H1 (cell line): ENCODE results near the gene AKR1B1. TPM values are rescaled to one million over a fixed set of nuclear protein-coding genes. Genes with fewer than 3 reads are reported as not detected.

ENCODE experiments used
- CTCF ChIA-PET: fragments of 300-600 bp; sonication (Branson Sonifier 250); formaldehyde crosslinking; loops from one replicate; lab custom pipeline; 2021; ENCODE audit not compliant: partially characterized antibody; lab: Charles Lee
- POLR2A ChIA-PET: fragments of 300-600 bp; sonication (Branson Sonifier 250); formaldehyde crosslinking; loops from one replicate; lab custom pipeline; 2021; ENCODE audit warnings: inconsistent platforms; ENCODE audit not compliant: partially characterized antibody; lab: Charles Lee
- DNase-seq, 2 experiments: peaks; one replicate each; pipeline versions ENCODE4 v3.0.0 to v3.0.0-alpha.2; 2010 to 2022; ENCODE audit warnings: low spot score in 2 of 2, low read depth in 1 of 2, mixed read lengths in 1 of 2
- FAIRE-seq: peaks from 2 replicates; lab custom pipeline; 2011; peaks lifted over from hg19 to GRCh38; lab: Jason Lieb, UNC
- H2AFZ ChIP-seq: 2 replicates; pipeline ENCODE4 v1.8.1; 2012; ENCODE audit warnings: low read length, inconsistent platforms
- H2AK5ac ChIP-seq: 2 replicates; pipeline ENCODE4 v1.6.1; 2013; ENCODE audit warnings: low read depth, low read length
- H2BK120ac ChIP-seq: replicated peaks from 2 replicates; pipeline ENCODE3; 2013; ENCODE audit warnings: low read depth, low read length, inconsistent platforms
- H2BK12ac ChIP-seq: 2 replicates; pipeline ENCODE4 v1.6.1; 2013; ENCODE audit warnings: low read depth, low read length
- H2BK15ac ChIP-seq: 2 replicates; pipeline ENCODE4 v1.6.1; 2013; ENCODE audit warnings: low read length
- H2BK20ac ChIP-seq: 2 replicates; pipeline ENCODE4 v1.6.1; 2013; ENCODE audit warnings: low read length
- H2BK5ac ChIP-seq: 2 replicates; pipeline ENCODE4 v1.6.1; 2013; ENCODE audit warnings: low read depth, low read length
- H3K14ac ChIP-seq: 2 replicates; pipeline ENCODE4 v1.6.1; 2013; ENCODE audit warnings: inconsistent platforms; ENCODE audit not compliant: insufficient read length
- H3K18ac ChIP-seq: 2 replicates; pipeline ENCODE4 v1.6.1; 2013; ENCODE audit warnings: low read length; ENCODE audit errors: extremely low read depth
- H3K23ac ChIP-seq: 2 replicates; pipeline ENCODE4 v1.6.1; 2013; ENCODE audit warnings: inconsistent platforms; ENCODE audit not compliant: insufficient read length
- H3K23me2 ChIP-seq: 2 replicates; pipeline ENCODE4 v1.6.1; 2013; ENCODE audit warnings: low read depth, low read length
- H3K27ac ChIP-seq: 2 replicates; pipeline ENCODE4 v1.6.1; 2011; ENCODE audit warnings: low read depth, low read length, inconsistent platforms
- H3K27me3 ChIP-seq, 4 experiments: replicated peaks in 1 of 4; 1 replicate in 1 of 4; 2 replicates in 3 of 4; pipeline versions ENCODE4 v1.6.1 to v1.8.1; 2011 to 2013; ENCODE audit warnings: low read length in 3 of 4, mild to moderate bottlenecking in 3 of 4, inconsistent platforms in 2 of 4, mixed read lengths in 2 of 4, moderate library complexity in 1 of 4; ENCODE audit not compliant: control insufficient read depth in 3 of 4, insufficient read depth in 3 of 4; ENCODE audit errors: extremely low read depth in 1 of 4
- H3K36me3 ChIP-seq, 4 experiments: 2 replicates each; pipeline versions ENCODE4 v1.6.1 to v1.8.1; 2011 to 2013; ENCODE audit warnings: mild to moderate bottlenecking in 4 of 4, low read length in 3 of 4, moderate library complexity in 2 of 4, control low read depth in 1 of 4, inconsistent platforms in 1 of 4; ENCODE audit not compliant: insufficient read depth in 4 of 4, control insufficient read depth in 2 of 4
- H3K4ac ChIP-seq: replicated peaks from 2 replicates; pipeline ENCODE3; 2013; ENCODE audit warnings: low read length, low read depth, mixed read lengths, inconsistent platforms; ENCODE audit not compliant: insufficient read length
- H3K4me1 ChIP-seq, 4 experiments: replicated peaks in 1 of 4; 1 replicate in 1 of 4; 2 replicates in 3 of 4; pipeline versions ENCODE4 v1.6.1 to v1.8.1; 2011 to 2013; ENCODE audit warnings: low read length in 3 of 4, inconsistent platforms in 2 of 4, mixed read lengths in 1 of 4; ENCODE audit not compliant: insufficient read depth in 4 of 4, control insufficient read depth in 3 of 4
- H3K4me2 ChIP-seq, 2 experiments: 2 replicates each; pipeline versions ENCODE4 v1.6.1 to v1.8.1; 2011 to 2013; ENCODE audit warnings: low read depth in 2 of 2, low read length in 2 of 2, control low read depth in 1 of 2, inconsistent platforms in 1 of 2, mild to moderate bottlenecking in 1 of 2; ENCODE audit not compliant: insufficient read depth in 1 of 2
- H3K4me3 ChIP-seq, 4 experiments: fragments of 200-600, 300-600 bp in 1 of 4; sonication (generic), shearing (Covaris generic), sonication (Bioruptor Twin) in 1 of 4; 2 replicates each; pipeline versions ENCODE4 v1.5.1 to v1.8.1; 2011 to 2016; ENCODE audit warnings: low read length in 4 of 4, low read depth in 3 of 4, control low read depth in 2 of 4, inconsistent platforms in 2 of 4, mild to moderate bottlenecking in 2 of 4, mixed read lengths in 1 of 4, moderate library complexity in 1 of 4; ENCODE audit not compliant: insufficient read depth in 2 of 4; ENCODE audit errors: extremely low read depth in 1 of 4
- H3K56ac ChIP-seq: replicated peaks from 2 replicates; pipeline ENCODE3; 2013; ENCODE audit warnings: low read depth, mild to moderate bottlenecking, mixed read lengths, low read length, inconsistent platforms; ENCODE audit not compliant: insufficient read length
- H3K79me1 ChIP-seq: 2 replicates; pipeline ENCODE4 v1.6.1; 2013; ENCODE audit warnings: low read depth, low read length, control low read depth
- H3K79me2 ChIP-seq, 2 experiments: 2 replicates each; pipeline versions ENCODE4 v1.6.1 to v1.8.1; 2012 to 2013; ENCODE audit warnings: low read length in 2 of 2, mild to moderate bottlenecking in 2 of 2, inconsistent platforms in 1 of 2; ENCODE audit not compliant: insufficient read depth in 2 of 2, control insufficient read depth in 1 of 2
- H3K9ac ChIP-seq, 4 experiments: replicated peaks in 1 of 4; 1 replicate in 1 of 4; 2 replicates in 3 of 4; pipeline versions ENCODE4 v1.6.1 to v1.8.1; 2011 to 2013; ENCODE audit warnings: low read depth in 3 of 4, low read length in 3 of 4, control low read depth in 2 of 4, mild to moderate bottlenecking in 2 of 4, moderate library complexity in 2 of 4, inconsistent platforms in 1 of 4; ENCODE audit errors: extremely low read depth in 1 of 4
- H3K9me3 ChIP-seq, 2 experiments: 2 replicates each; pipeline versions ENCODE4 v1.6.1 to v1.8.1; 2012 to 2013; ENCODE audit warnings: mild to moderate bottlenecking in 2 of 2, moderate library complexity in 2 of 2, control low read depth in 1 of 2, inconsistent platforms in 1 of 2, low read depth in 1 of 2, low read length in 1 of 2, mixed read lengths in 1 of 2; ENCODE audit not compliant: insufficient read depth in 2 of 2
- H4K20me1 ChIP-seq, 2 experiments: replicated peaks in 1 of 2; 2 replicates each; pipeline versions ENCODE3 to v1.8.1; 2011 to 2013; ENCODE audit warnings: inconsistent platforms in 2 of 2, low read length in 2 of 2, mild to moderate bottlenecking in 1 of 2; ENCODE audit not compliant: insufficient read depth in 2 of 2, control insufficient read depth in 1 of 2
- H4K5ac ChIP-seq: 2 replicates; pipeline ENCODE4 v1.6.1; 2013; ENCODE audit warnings: low read length, low read depth, mixed read lengths, inconsistent platforms; ENCODE audit not compliant: insufficient read length
- H4K8ac ChIP-seq: 2 replicates; pipeline ENCODE4 v1.8.0; 2013; ENCODE audit warnings: mild to moderate bottlenecking, moderate library complexity, low read length, inconsistent platforms; ENCODE audit not compliant: insufficient read depth; ENCODE audit errors: extremely low read depth
- H4K91ac ChIP-seq: replicated peaks from 2 replicates; pipeline ENCODE3; 2013; ENCODE audit warnings: low read length, mixed read lengths, inconsistent platforms; ENCODE audit not compliant: insufficient read length
- BACH1 ChIP-seq: IDR thresholded peaks from 2 replicates; pipeline ENCODE4 v1.6.1; 2012; ENCODE audit warnings: low read length, improper control_type of control experiment
- NRF1 ChIP-seq: IDR thresholded peaks from 2 replicates; pipeline ENCODE4 v1.6.1; 2011; ENCODE audit warnings: mild to moderate bottlenecking, low read depth, low read length, improper control_type of control experiment
- WGBS, 2 experiments: shearing (Covaris generic) in 1 of 2; methylation state at CpG; one replicate each; pipeline versions ENCODE4 v1.1.6 to v1.1.7; 2013 to 2015; ENCODE audit warnings: low lambda C conversion rate in 2 of 2, mixed read lengths in 2 of 2, inconsistent platforms in 1 of 2, low coverage in 1 of 2, missing lambda C conversion rate in 1 of 2; ENCODE audit not compliant: insufficient replicate concordance in 2 of 2, insufficient coverage in 1 of 2, insufficient read length in 1 of 2; ENCODE audit errors: extremely low coverage in 1 of 2, missing lambda C conversion rate in 1 of 2; 5-methylcytosine and 5-hydroxymethylcytosine counted together
- polyA plus RNA-seq, 7 experiments: library from polyadenylated mRNA; depleted of rRNA in 3 of 7; stranded (reverse) in 5 of 7; unstranded in 2 of 7; fragments of >200 nt in 5 of 7; fragments of 200-250 nt in 2 of 7; gene quantifications; 1 replicate in 5 of 7; 2 replicates in 1 of 7; 4 replicates in 1 of 7; pipeline versions ENCODE4 v1.2.1 to v1.2.3, GENCODE V29; 2011 to 2013; ENCODE audit warnings: missing spikeins in 2 of 7, mixed read lengths in 2 of 7
- total RNA-seq: library from RNA; stranded (reverse); fragmentation: NEBNext Ultra II Directional; extraction: Animal tissue kit (Norgen Biotek cat#: 25700); gene quantifications from 2 replicates; pipeline ENCODE4 v1.2.1, GENCODE V29; 2021

AKR1B1 gene
- total and polyA plus RNA-seq, 2 of the 8 experiments (the other 6 are each of a cell fraction or from before 2014, with no cell fraction given), result 195 to 273 TPM

DNA sequence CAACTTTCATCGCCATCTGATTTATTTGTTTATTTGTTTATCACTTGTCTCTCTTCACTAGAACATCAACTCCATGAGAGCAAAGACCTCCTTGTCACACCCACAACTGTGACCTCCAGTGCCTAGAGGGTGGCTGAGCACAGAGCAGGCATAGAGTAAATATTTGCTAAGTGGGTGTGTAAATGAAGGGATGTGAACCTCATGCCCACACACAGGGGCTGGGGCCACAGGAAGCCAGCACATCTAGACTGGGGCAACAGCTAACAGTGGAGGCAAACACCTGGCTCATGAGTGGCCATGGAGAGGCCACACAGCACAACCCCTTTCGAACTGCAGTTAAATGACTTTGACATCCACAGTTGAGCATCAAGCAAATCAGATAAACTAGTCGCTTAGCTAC is 39.8 kb downstream of the AKR1B1 start:
- no peak overlapping the region for H3K56ac ChIP-seq
- H3K4ac ChIP-seq, result no peak overlapping the region
- FAIRE-seq (no peak), DNase-seq (no peak)
- H3K4me3 ChIP-seq, result no peak overlapping the region
- H2BK15ac ChIP-seq, result 0 out of 2 replicates have a peak overlapping the region, but pooled peaks have one; percentile 9
- H4K20me1 ChIP-seq, result no peaks in the 10 kb centered on the region
- no peaks in the 10 kb centered on the region for H3K27me3 ChIP-seq
- ChIA-PET CTCF (interaction anchor here (0.7 to 3.1 kb wide), 4 partner anchors 11 to 1145 kb away, joined by 3 to 8 read pairs (median 4); no protein-coding TSS in a partner anchor), POLR2A (no interaction called here)
- H2BK12ac ChIP-seq, result no peak overlapping the region
- no peaks in the 10 kb centered on the region for H3K36me3 ChIP-seq
- H4K5ac ChIP-seq, result no peak overlapping the region
- no peak overlapping the region for H2BK120ac ChIP-seq
- H4K8ac ChIP-seq, result no peak overlapping the region
- no peak overlapping the region for H4K91ac ChIP-seq
- 85% methylated on average over 3 of the region's 3 CpGs; no CpG with 5 or more reads in 1 of the 2 experiments for WGBS, 2 experiments
- no peaks in the 10 kb centered on the region for H3K23me2 ChIP-seq
- H2BK20ac ChIP-seq, result no peak overlapping the region
- H2AFZ ChIP-seq, result no peak overlapping the region
- H2AK5ac ChIP-seq, result no peak overlapping the region
- no peak overlapping the region for H3K27ac ChIP-seq
- no peak overlapping the region for H3K18ac ChIP-seq
- H3K14ac ChIP-seq, result no peak overlapping the region
- H3K9me3 ChIP-seq, result no peaks in the 10 kb centered on the region
- H3K9ac ChIP-seq, result no peak overlapping the region
- no peak for TF ChIP-seq BACH1
- no peak for TF ChIP-seq NRF1
- H2BK5ac ChIP-seq, result no peak overlapping the region
- no peaks in the 10 kb centered on the region for H3K79me1 ChIP-seq
- H3K4me2 ChIP-seq, result no peak overlapping the region
- no peaks in the 10 kb centered on the region for H3K4me1 ChIP-seq
- H3K79me2 ChIP-seq, result no peaks in the 10 kb centered on the region
- H3K23ac ChIP-seq, result no peak overlapping the region
